Mammary epithelial cell (primary cell): ENCODE results near the gene ZNF697.

Source experiments
- EZH2 ChIP-seq: IDR thresholded peaks from 2 replicates; pipeline ENCODE4 v1.6.1; 2012; ENCODE audit warnings: low read length, inconsistent platforms, borderline replicate concordance
- TF ChIP-seq, protein P1 (sequence below), 2 donors: IDR thresholded peaks in 1 of 2; conservative IDR thresholded peaks in 1 of 2; 2 replicates each; pipeline ENCODE4 v1.5.1; 2011 to 2012; ENCODE audit warnings: inconsistent platforms in 2 of 2, low read length in 2 of 2, mild to moderate bottlenecking in 2 of 2, control low read depth in 1 of 2, low read depth in 1 of 2; ENCODE audit not compliant: insufficient read depth in 1 of 2; ENCODE audit errors: extremely low read depth in 1 of 2

DNA sequence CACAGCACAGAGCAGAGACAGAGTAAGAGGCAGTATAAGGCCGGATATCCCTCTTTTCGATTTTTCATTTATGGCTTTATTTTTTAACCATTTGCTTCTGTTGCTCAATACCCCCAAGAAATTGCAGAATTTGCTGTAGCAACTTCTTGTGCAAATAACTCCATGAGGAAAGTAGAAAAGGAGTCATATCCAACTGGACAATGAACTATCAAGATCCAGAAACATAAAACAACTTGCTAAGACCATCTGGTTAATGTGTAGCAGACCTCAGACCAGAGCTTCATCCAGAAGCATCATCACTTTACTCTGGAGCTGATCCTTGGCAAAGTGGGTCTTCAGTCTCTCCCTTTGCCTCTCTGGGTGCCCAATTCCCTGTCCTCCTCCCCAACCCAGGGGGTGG is 45.9 kb downstream of the ZNF697 start:
- TF ChIP-seq, protein P1, sequence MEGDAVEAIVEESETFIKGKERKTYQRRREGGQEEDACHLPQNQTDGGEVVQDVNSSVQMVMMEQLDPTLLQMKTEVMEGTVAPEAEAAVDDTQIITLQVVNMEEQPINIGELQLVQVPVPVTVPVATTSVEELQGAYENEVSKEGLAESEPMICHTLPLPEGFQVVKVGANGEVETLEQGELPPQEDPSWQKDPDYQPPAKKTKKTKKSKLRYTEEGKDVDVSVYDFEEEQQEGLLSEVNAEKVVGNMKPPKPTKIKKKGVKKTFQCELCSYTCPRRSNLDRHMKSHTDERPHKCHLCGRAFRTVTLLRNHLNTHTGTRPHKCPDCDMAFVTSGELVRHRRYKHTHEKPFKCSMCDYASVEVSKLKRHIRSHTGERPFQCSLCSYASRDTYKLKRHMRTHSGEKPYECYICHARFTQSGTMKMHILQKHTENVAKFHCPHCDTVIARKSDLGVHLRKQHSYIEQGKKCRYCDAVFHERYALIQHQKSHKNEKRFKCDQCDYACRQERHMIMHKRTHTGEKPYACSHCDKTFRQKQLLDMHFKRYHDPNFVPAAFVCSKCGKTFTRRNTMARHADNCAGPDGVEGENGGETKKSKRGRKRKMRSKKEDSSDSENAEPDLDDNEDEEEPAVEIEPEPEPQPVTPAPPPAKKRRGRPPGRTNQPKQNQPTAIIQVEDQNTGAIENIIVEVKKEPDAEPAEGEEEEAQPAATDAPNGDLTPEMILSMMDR (conservative IDR thresholded peaks at IDR 0.05 in 1 of 2, IDR thresholded peaks at IDR 0.05 in 1 of 2; ENCODE audit: extremely low read depth in 1 of 2, insufficient read depth in 1 of 2, low read depth in 1 of 2, low read length in 2 of 2), result no peak
- no peak for TF ChIP-seq EZH2
